AG10803 (cell line): ENCODE data around the gene TTBK1.

ENCODE experiments used
- DNase-seq: peaks from one replicate; pipeline ENCODE4 v3.0.0; 2010; ENCODE audit warnings: low read depth
- H3K4me3 ChIP-seq: 2 replicates; pipeline ENCODE4 v1.5.1; 2011; ENCODE audit warnings: mild to moderate bottlenecking, low read length, control low read depth
- TF ChIP-seq, protein P1 (sequence below): conservative IDR thresholded peaks from 2 replicates; pipeline ENCODE4 v1.5.1; 2011; ENCODE audit warnings: mild to moderate bottlenecking, low read length, control low read depth, inconsistent platforms

The TTBK1 gene

DNA sequence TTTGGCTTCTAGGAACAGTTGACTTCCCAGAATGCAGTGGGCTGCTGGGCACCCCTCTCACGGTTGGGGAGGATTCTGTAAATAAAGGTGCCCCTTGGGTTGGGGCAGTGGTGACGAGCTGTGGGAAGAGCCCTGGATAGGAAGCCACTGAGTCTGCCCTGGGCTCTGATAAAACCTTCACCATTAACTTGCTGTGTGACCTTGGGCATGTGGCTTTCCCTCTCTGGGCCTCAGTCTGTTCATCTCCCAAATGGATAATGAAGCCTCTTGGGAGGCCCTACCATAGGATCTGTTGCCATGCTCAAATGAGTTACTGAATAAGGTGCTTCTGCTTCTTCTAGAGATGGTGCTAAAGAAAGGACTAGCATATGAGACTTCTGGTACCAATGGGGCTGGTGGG is 61.6 kb downstream of the TTBK1 start:
- DNase-seq: no peak
- TF ChIP-seq, protein P1, sequence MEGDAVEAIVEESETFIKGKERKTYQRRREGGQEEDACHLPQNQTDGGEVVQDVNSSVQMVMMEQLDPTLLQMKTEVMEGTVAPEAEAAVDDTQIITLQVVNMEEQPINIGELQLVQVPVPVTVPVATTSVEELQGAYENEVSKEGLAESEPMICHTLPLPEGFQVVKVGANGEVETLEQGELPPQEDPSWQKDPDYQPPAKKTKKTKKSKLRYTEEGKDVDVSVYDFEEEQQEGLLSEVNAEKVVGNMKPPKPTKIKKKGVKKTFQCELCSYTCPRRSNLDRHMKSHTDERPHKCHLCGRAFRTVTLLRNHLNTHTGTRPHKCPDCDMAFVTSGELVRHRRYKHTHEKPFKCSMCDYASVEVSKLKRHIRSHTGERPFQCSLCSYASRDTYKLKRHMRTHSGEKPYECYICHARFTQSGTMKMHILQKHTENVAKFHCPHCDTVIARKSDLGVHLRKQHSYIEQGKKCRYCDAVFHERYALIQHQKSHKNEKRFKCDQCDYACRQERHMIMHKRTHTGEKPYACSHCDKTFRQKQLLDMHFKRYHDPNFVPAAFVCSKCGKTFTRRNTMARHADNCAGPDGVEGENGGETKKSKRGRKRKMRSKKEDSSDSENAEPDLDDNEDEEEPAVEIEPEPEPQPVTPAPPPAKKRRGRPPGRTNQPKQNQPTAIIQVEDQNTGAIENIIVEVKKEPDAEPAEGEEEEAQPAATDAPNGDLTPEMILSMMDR: no peak
- H3K4me3 ChIP-seq: no peak overlapping the region

DNA sequence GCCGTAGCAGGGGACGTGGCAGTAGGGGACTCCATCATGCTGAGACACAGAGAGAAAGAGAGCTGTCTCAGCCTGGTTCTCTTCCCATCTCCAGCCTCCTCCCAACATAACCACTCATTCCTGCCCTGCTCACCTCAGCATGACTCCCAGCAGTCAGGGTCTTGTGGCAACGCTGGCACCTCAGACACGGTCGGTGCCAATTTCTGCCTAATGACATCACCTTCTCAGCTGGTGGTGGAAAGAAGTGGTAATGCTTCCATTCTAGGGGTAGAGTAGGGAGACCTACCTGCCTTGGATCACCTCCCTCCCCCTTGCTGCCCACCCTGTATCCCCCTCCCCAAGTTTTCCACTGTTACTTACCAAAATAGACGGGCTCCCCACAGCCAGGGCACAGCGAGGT is 62.8 kb downstream of the TTBK1 start:
- TF ChIP-seq, protein P1: no peak
- no peak overlapping the region for H3K4me3 ChIP-seq
- DNase-seq: no peak

DNA sequence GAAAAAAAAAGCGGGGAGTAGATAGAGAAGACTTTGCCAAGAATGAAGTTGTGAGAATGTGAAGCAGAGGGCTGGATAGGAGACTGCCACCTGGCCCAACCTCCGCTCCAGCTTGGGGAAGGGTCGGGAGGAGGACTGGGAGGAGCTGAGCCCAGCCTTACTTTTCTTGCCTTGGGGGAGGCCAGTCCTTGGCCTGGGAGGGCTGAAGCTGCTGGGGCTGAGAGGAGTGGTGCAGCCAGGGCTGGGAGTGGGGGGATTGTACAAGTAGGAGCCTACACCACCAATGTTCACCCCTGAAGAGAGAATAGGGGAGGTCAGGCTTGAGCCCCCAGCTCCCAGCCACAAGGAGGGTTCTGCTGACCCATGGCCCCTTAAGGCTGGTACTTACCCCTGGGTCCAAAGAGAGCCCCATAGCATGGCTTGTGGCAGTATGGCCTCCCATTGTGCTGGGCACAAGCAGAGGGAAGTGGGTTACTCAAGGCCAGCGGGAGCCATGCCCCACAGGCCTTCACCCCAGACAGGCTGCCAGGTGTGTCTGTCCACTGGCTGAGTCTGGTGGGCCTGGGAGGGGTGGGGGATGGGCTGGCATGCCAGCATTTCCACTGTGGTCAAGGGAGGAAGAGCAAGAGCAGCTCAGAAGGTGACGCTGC is 64.3 kb downstream of the TTBK1 start:
- TF ChIP-seq, protein P1: no peak
- no peak for DNase-seq
- no peak overlapping the region for H3K4me3 ChIP-seq

- DNase-seq: peak; percentile 59
- peak within 1 kb of the TSS; percentile 52 for H3K4me3 ChIP-seq
- TF ChIP-seq, protein P1: 0 out of 2 replicates have a peak, but pooled peaks have one; percentile 2
Observed at GRCh38 chr6:43308101-43308989, 65.1 kb downstream of the TTBK1 start, which contains the start of gene CRIP3. CRIP3 (minus strand) TSS chr6:43308826; CDS start chr6:43308792, 34 bp downstream.

DNA sequence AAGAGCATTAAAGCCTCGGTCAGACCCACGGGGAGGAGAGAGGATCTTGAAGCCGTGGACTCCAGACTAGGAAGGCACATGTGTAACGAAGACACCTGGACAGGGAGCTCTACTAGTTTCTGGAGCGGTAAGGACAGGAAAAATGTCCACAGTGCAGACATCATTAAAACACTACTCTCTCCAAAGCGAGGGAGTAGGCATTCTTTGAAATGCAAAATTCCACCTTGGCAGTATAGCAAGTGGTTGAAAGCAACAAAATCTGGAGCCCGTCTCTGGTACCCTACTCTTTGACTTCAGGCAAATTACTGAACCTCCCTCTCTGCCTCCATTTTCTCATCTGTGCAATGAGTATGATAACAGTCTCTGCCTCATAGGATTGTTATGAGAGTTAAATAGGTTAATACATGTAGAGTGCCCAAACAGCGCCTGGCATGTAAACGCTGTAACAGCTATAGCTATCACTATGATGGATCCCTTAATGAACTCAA is 65.8 kb downstream of the TTBK1 start:
- no peak for DNase-seq

GRCh38 chr6:43310134-43310533 is 66.9 kb downstream of the TTBK1 start:
- no peak for DNase-seq
- TF ChIP-seq, protein P1: no peak
- H3K4me3 ChIP-seq: no peak overlapping the region

More for the DNA sequence above, 65.8 kb downstream of the TTBK1 start:
- peak overlapping the region; percentile 52 for H3K4me3 ChIP-seq
- TF ChIP-seq, protein P1: no peak
